Suprapubic skin (tissue), 3 donors: Measurements from ENCODE around the gene RPL10A.

ENCODE experiments used
- POLR2A ChIP-seq, 2 donors: fragments of 450-650 bp; IDR thresholded peaks; one replicate each; pipeline ENCODE4 v1.6.1; 2017; ENCODE audit warnings: antibody characterized with exemption in 2 of 2, mild to moderate bottlenecking in 2 of 2, moderate library complexity in 2 of 2
- TF ChIP-seq, protein P1 (sequence below), 2 donors: fragments of 200-600 bp in 1 of 2; fragments of 450-650 bp in 1 of 2; sonication (generic) in 1 of 2; IDR thresholded peaks; one replicate each; pipeline ENCODE4 v1.5.1; 2016 to 2019; ENCODE audit warnings: antibody characterized with exemption in 2 of 2, mild to moderate bottlenecking in 1 of 2, moderate library complexity in 1 of 2

DNA sequence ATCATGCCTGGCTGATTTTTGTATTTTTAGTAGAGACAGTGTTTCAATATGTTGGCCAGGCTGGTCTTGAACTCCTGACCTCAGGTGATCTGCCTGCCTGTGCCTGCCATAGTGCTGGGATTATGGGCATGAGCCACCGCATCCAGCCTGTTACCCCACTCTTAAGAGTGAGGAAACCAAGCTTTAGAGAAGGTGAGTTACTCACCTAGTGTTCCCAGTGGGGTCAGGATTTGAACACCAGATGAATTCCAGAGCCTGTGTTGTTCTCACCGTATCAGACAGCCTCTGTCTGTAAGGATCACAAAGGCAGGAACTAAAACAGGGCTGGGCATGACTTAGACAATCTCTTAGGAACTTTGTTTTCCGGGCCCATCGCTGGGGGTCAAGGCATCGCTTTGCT is 25.5 kb upstream of the RPL10A start:
- TF ChIP-seq POLR2A (IDR thresholded peaks at IDR 0.05), result no peak
- TF ChIP-seq, protein P1, sequence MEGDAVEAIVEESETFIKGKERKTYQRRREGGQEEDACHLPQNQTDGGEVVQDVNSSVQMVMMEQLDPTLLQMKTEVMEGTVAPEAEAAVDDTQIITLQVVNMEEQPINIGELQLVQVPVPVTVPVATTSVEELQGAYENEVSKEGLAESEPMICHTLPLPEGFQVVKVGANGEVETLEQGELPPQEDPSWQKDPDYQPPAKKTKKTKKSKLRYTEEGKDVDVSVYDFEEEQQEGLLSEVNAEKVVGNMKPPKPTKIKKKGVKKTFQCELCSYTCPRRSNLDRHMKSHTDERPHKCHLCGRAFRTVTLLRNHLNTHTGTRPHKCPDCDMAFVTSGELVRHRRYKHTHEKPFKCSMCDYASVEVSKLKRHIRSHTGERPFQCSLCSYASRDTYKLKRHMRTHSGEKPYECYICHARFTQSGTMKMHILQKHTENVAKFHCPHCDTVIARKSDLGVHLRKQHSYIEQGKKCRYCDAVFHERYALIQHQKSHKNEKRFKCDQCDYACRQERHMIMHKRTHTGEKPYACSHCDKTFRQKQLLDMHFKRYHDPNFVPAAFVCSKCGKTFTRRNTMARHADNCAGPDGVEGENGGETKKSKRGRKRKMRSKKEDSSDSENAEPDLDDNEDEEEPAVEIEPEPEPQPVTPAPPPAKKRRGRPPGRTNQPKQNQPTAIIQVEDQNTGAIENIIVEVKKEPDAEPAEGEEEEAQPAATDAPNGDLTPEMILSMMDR (IDR thresholded peaks at IDR 0.05), result no peak
